Measurements from ENCODE around the gene HSD17B8.

The HSD17B8 gene

GRCh38 chr6:33167374-33168283 is 36.8 kb upstream of the HSD17B8 start:
- no peaks in the 10 kb centered on the region for H3K9me2 ChIP-seq (replicated peaks; ENCODE audit: control insufficient read depth, low read length)
- H3K79me2 ChIP-seq (ENCODE audit: control insufficient read depth, low read length) = no peaks in the 10 kb centered on the region
- no peaks in the 10 kb centered on the region for H3K9me3 ChIP-seq (ENCODE audit: control insufficient read depth, insufficient read depth, low read length)
- no peak overlapping the region for H3K27ac ChIP-seq (ENCODE audit: low read depth, low read length)
- no peaks in the 10 kb centered on the region for H3F3A ChIP-seq (ENCODE audit: control insufficient read depth, insufficient read depth)
- 0 out of 2 replicates have a peak, but pooled peaks cover 3% of the 10 kb centered on the region for H3K4me1 ChIP-seq (ENCODE audit: control insufficient read depth, low read length)
- no peak overlapping the region for H3K4me2 ChIP-seq (ENCODE audit: low read length)
- H3K27me3 ChIP-seq (ENCODE audit: control insufficient read depth, low read length) = 0 out of 2 replicates have a peak, but pooled peaks cover 3% of the 10 kb centered on the region
- H3K36me3 ChIP-seq (ENCODE audit: control insufficient read depth, low read length) = no peaks in the 10 kb centered on the region
- no peak for TF ChIP-seq CTCF (IDR thresholded peaks at IDR 0.05; ENCODE audit: low read depth, low read length, poor library complexity, severe bottlenecking)
- no peak for TF ChIP-seq EZH2phosphoT487 (IDR thresholded peaks at IDR 0.05; ENCODE audit: borderline replicate concordance, low read length)
- no peaks in the 10 kb centered on the region for H4K20me1 ChIP-seq (ENCODE audit: control insufficient read depth, insufficient read depth, low read depth, low read length)
- H3K4me3 ChIP-seq (ENCODE audit: low read length) = no peak overlapping the region

DNA sequence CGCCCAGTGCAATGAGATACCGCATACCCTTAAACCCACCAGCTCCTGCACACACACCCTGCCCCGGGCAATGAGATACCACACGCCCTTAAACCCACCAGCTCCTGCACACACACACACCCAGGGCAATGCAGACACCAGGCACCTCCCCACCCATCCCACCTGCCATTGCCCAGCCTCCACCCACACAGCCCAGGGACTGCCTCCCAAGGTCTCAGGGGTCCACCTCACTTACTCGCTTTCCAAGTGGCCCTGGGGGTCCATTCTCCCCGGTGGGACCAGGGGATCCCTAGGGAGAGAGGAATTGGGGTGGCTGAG is 36.2 kb upstream of the HSD17B8 start:
- Histone ChIP-seq H3K9me2 (replicated peaks; ENCODE audit: control insufficient read depth, low read length) (no peaks in the 10 kb centered on the region), H3K36me3 (ENCODE audit: control insufficient read depth, low read length) (no peaks in the 10 kb centered on the region), H3K79me2 (ENCODE audit: control insufficient read depth, low read length) (no peaks in the 10 kb centered on the region), H3K27ac (ENCODE audit: low read depth, low read length) (no peak overlapping the region), H3K4me2 (ENCODE audit: low read length) (no peak overlapping the region), H3K4me3 (ENCODE audit: low read length) (no peak overlapping the region), H3K27me3 (ENCODE audit: control insufficient read depth, low read length) (peaks cover 5% of the 10 kb centered on the region; the same call in 1 of the 2 replicates), H3K9me3 (ENCODE audit: control insufficient read depth, insufficient read depth, low read length) (no peaks in the 10 kb centered on the region), H3F3A (ENCODE audit: control insufficient read depth, insufficient read depth) (no peaks in the 10 kb centered on the region), H4K20me1 (ENCODE audit: control insufficient read depth, insufficient read depth, low read depth, low read length) (no peaks in the 10 kb centered on the region), H3K4me1 (ENCODE audit: control insufficient read depth, low read length) (peaks cover 4% of the 10 kb centered on the region; the same call in 1 of the 2 replicates)
- TF ChIP-seq CTCF (IDR thresholded peaks at IDR 0.05; ENCODE audit: low read depth, low read length, poor library complexity, severe bottlenecking) = no peak
- no peak for TF ChIP-seq EZH2phosphoT487 (IDR thresholded peaks at IDR 0.05; ENCODE audit: borderline replicate concordance, low read length)

GRCh38 chr6:33168639-33169038 is 35.8 kb upstream of the HSD17B8 start:
- Histone ChIP-seq H3K36me3 (ENCODE audit: control insufficient read depth, low read length) (no peaks in the 10 kb centered on the region), H3K4me1 (ENCODE audit: control insufficient read depth, low read length) (peaks cover 5% of the 10 kb centered on the region; the same call in 1 of the 2 replicates), H4K20me1 (ENCODE audit: control insufficient read depth, insufficient read depth, low read depth, low read length) (no peaks in the 10 kb centered on the region), H3K27me3 (ENCODE audit: control insufficient read depth, low read length) (peaks cover 7% of the 10 kb centered on the region; the same call in 1 of the 2 replicates), H3K4me2 (ENCODE audit: low read length) (no peak overlapping the region), H3K27ac (ENCODE audit: low read depth, low read length) (no peak overlapping the region), H3K9me3 (ENCODE audit: control insufficient read depth, insufficient read depth, low read length) (no peaks in the 10 kb centered on the region), H3K4me3 (ENCODE audit: low read length) (no peak overlapping the region), H3K9me2 (replicated peaks; ENCODE audit: control insufficient read depth, low read length) (no peaks in the 10 kb centered on the region), H3F3A (ENCODE audit: control insufficient read depth, insufficient read depth) (no peaks in the 10 kb centered on the region), H3K79me2 (ENCODE audit: control insufficient read depth, low read length) (no peaks in the 10 kb centered on the region)
- no peak for TF ChIP-seq CTCF (IDR thresholded peaks at IDR 0.05; ENCODE audit: low read depth, low read length, poor library complexity, severe bottlenecking)
- TF ChIP-seq EZH2phosphoT487 (IDR thresholded peaks at IDR 0.05; ENCODE audit: borderline replicate concordance, low read length) = no peak

All from DOHH2 (cell line).